ENCODE data around the gene KRT75.

The KRT75 gene

DNA sequence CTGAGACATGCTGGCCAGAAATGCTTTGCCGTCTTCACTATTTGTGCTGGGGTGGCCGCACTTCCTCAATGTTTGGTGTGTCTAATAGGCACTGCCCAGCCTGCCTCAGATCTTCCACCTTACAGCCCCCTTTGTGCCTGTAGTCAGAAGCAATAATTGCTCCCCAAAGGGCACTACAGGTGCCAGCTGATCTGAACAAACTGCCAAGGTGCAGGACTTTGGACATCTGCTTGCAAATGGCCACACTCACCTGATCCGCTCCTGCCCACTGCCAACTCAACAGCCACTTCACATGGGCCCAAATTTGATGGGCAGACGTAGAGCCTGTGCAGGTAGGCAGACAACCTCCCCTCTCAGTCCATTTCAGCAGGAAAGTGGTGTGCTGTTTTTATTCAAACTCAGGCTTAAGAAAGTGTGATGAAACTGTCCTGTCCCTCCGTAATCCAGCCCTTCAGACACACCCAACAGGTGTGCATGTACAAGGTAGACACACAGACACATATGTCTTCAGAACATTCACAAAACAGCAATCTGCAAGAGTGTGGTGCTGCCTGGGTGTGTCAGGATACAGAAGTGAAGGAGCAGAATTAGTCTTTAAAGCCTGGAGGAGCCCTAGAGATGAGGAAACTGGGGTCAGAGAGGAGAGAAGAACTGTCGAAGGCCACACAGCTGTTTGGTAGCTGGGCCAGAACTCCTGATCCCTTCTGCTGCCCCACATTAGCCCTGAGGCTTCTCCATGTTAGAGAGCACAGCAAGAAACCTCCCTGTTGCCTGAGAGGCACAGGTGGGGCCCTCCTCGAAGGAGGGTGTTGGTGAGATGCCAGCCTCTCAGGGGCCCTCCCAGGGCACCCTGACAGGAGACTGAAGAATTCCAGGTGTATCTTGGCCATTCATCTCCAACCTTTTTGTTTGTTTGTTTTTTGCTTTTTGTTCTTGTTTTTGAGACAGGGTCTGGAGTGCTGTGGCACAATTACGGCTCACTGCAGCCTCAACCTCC is 4.4 kb upstream of the KRT75 start:
- no peak for DNase-seq

DNA sequence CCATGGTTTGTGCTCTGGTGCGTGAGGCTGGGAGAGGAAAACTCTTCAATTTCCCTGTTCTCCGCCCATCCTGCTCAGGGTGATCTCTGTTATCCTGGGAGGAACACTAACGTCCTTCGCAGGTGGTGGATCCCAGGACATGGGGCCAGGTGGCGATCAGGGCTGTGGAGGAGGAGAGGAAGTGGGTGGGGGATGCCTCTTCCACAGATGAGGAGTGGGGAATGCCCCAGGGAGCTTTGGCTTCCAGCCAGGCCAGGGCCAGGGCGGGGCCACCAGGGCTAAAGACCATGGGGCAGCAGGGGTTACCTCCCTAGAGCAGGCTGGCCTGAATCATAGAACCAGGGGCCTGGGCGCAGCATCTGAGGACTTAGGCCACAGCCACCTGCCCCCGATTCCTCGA is 3.3 kb upstream of the KRT75 start:
- H3K27ac ChIP-seq (ENCODE audit: low read length) = no peak overlapping the region
- DNase-seq = no peak
- H3K79me2 ChIP-seq (ENCODE audit: insufficient read depth, low read length) = no peaks in the 10 kb centered on the region
- H2AFZ ChIP-seq (ENCODE audit: low read depth, low read length) = no peak overlapping the region
- H3K9ac ChIP-seq (ENCODE audit: low read depth, low read length) = no peak overlapping the region
- no peaks in the 10 kb centered on the region for H3K4me1 ChIP-seq (ENCODE audit: insufficient read depth, low read length)
- ATAC-seq (ENCODE audit: insufficient read depth, low read depth) = no peak
- peaks cover 8% of the 10 kb centered on the region for H3K27me3 ChIP-seq (ENCODE audit: insufficient read depth, low read length, poor library complexity)
- no peak overlapping the region for H3K4me2 ChIP-seq (ENCODE audit: insufficient read depth, low read length)
- TF ChIP-seq, protein P1, sequence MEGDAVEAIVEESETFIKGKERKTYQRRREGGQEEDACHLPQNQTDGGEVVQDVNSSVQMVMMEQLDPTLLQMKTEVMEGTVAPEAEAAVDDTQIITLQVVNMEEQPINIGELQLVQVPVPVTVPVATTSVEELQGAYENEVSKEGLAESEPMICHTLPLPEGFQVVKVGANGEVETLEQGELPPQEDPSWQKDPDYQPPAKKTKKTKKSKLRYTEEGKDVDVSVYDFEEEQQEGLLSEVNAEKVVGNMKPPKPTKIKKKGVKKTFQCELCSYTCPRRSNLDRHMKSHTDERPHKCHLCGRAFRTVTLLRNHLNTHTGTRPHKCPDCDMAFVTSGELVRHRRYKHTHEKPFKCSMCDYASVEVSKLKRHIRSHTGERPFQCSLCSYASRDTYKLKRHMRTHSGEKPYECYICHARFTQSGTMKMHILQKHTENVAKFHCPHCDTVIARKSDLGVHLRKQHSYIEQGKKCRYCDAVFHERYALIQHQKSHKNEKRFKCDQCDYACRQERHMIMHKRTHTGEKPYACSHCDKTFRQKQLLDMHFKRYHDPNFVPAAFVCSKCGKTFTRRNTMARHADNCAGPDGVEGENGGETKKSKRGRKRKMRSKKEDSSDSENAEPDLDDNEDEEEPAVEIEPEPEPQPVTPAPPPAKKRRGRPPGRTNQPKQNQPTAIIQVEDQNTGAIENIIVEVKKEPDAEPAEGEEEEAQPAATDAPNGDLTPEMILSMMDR (IDR thresholded peaks at IDR 0.05; ENCODE audit: borderline replicate concordance, extremely low read depth, low read length, poor library complexity, severe bottlenecking) = no peak
- TF ChIP-seq EZH2 (IDR thresholded peaks at IDR 0.05; ENCODE audit: borderline replicate concordance, low read depth, low read length, severe bottlenecking) = no peak
- no peaks in the 10 kb centered on the region for H4K20me1 ChIP-seq (ENCODE audit: insufficient read depth, low read length)
- no peak overlapping the region for H3K4me3 ChIP-seq (ENCODE audit: low read depth in 1 of 2, low read length in 2 of 2)
- H3K9me3 ChIP-seq (ENCODE audit: insufficient read depth, low read length, severe bottlenecking) = no peaks in the 10 kb centered on the region
- H3K36me3 ChIP-seq (ENCODE audit: insufficient read depth, low read length) = no peaks in the 10 kb centered on the region

More for the DNA sequence above, 4.4 kb upstream of the KRT75 start:
- H3K9ac ChIP-seq (ENCODE audit: low read depth, low read length) = no peak overlapping the region
- no peaks in the 10 kb centered on the region for H3K9me3 ChIP-seq (ENCODE audit: insufficient read depth, low read length, severe bottlenecking)
- ATAC-seq (ENCODE audit: insufficient read depth, low read depth) = no peak
- H3K4me3 ChIP-seq (ENCODE audit: low read depth in 1 of 2, low read length in 2 of 2) = no peak overlapping the region
- H3K36me3 ChIP-seq (ENCODE audit: insufficient read depth, low read length) = no peaks in the 10 kb centered on the region
- no peak overlapping the region for H2AFZ ChIP-seq (ENCODE audit: low read depth, low read length)
- no peaks in the 10 kb centered on the region for H3K4me1 ChIP-seq (ENCODE audit: insufficient read depth, low read length)
- no peak for TF ChIP-seq EZH2 (IDR thresholded peaks at IDR 0.05; ENCODE audit: borderline replicate concordance, low read depth, low read length, severe bottlenecking)
- TF ChIP-seq, protein P1 (IDR thresholded peaks at IDR 0.05; ENCODE audit: borderline replicate concordance, extremely low read depth, low read length, poor library complexity, severe bottlenecking) = no peak
- no peaks in the 10 kb centered on the region for H3K79me2 ChIP-seq (ENCODE audit: insufficient read depth, low read length)
- no peaks in the 10 kb centered on the region for H4K20me1 ChIP-seq (ENCODE audit: insufficient read depth, low read length)
- no peak overlapping the region for H3K4me2 ChIP-seq (ENCODE audit: insufficient read depth, low read length)
- no peak overlapping the region for H3K27ac ChIP-seq (ENCODE audit: low read length)
- H3K27me3 ChIP-seq (ENCODE audit: insufficient read depth, low read length, poor library complexity) = peaks cover 12% of the 10 kb centered on the region

DNA sequence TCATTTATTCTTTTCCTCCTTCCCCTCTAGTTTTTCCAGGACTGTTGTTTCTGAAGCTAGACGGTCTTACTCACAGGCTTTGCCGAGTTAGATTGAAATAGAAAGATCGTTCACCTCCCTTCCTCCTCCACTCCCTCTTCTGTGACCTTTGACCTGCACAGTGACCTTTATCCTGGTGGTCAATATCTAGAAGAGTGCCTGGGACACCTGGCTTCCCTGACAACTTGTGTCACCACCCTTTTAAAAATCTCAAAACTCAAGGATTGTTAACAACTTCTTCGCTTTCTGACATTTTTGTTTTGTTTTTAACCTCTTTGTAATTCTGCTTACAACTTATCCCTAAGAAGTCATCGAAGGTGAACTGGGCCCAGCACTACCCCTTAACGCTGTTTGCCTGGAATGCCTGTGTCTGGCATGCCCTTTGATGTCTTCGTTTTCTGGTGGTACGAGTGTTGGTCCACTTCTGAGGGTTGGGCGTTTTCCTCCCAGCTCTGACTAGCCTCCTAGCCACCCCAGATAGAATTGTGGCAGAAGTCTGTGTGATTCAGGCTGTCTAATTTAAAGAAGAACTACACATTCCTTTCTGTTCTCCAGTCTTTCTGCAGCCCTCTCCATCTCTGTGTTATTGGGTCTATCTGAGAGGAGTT is 2.8 kb upstream of the KRT75 start:
- Histone ChIP-seq H3K36me3 (ENCODE audit: insufficient read depth, low read length) (no peaks in the 10 kb centered on the region), H3K27me3 (ENCODE audit: insufficient read depth, low read length, poor library complexity) (peaks cover 4% of the 10 kb centered on the region), H3K9me3 (ENCODE audit: insufficient read depth, low read length, severe bottlenecking) (no peaks in the 10 kb centered on the region), H3K27ac (ENCODE audit: low read length) (no peak overlapping the region), H3K79me2 (ENCODE audit: insufficient read depth, low read length) (no peaks in the 10 kb centered on the region), H4K20me1 (ENCODE audit: insufficient read depth, low read length) (no peaks in the 10 kb centered on the region), H3K4me2 (ENCODE audit: insufficient read depth, low read length) (no peak overlapping the region), H3K9ac (ENCODE audit: low read depth, low read length) (no peak overlapping the region), H3K4me3 (ENCODE audit: low read depth in 1 of 2, low read length in 2 of 2) (no peak overlapping the region), H2AFZ (ENCODE audit: low read depth, low read length) (no peak overlapping the region), H3K4me1 (ENCODE audit: insufficient read depth, low read length) (no peaks in the 10 kb centered on the region)
- no peak for DNase-seq
- TF ChIP-seq, protein P1 (IDR thresholded peaks at IDR 0.05; ENCODE audit: borderline replicate concordance, extremely low read depth, low read length, poor library complexity, severe bottlenecking) = no peak
- TF ChIP-seq EZH2 (IDR thresholded peaks at IDR 0.05; ENCODE audit: borderline replicate concordance, low read depth, low read length, severe bottlenecking) = no peak
- no peak for ATAC-seq (ENCODE audit: insufficient read depth, low read depth)
